ENCODE data around the gene HECA.

Gene HECA

DNA sequence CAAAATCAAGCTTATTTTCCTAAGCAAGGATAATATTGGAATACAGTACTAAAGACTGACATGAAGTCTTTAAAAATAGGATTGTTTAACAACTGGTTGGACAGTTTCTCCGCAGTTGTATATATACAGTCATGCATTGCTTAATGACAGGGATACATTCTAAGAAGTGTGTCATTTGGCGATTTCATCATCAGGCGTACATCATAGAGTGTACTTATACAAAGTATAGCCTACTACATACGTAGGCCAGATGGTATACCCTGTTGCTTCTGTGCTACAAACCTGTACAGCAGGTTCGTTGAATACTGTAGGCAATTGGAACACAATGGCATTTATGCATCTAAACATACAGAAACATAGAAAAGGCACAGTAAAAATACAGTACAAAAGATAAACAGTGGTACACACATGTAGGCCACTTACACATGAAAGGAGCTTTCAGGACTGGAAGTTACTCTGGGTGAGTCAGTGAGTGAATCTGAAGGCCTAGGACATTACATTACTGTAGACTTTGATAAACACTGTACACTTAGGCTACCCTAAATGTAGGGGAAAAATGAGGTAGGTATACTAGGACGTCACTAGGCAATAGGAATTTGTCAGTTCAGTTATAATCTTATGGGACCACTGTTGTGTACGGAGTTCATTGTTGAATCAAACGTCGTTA is 20.1 kb downstream of the HECA start:
- TF ChIP-seq REST (IDR thresholded peaks at IDR 0.05; ENCODE audit: low read depth) = no peak
- no peak for TF ChIP-seq YY1 (IDR thresholded peaks at IDR 0.05; ENCODE audit: low read depth)
- no peak for TF ChIP-seq USF1 (IDR thresholded peaks at IDR 0.05)
- no peak for TF ChIP-seq EGR1 (IDR thresholded peaks at IDR 0.05)
- no peak for TF ChIP-seq MAX (IDR thresholded peaks at IDR 0.05)
- no peak for TF ChIP-seq NFIC (IDR thresholded peaks at IDR 0.05)
- no peak for TF ChIP-seq TAF1 (IDR thresholded peaks at IDR 0.05; ENCODE audit: low read depth)
- no peak for TF ChIP-seq RAD21 (IDR thresholded peaks at IDR 0.05; ENCODE audit: low read depth)
- TF ChIP-seq CEBPB (IDR thresholded peaks at IDR 0.05) = no peak
- TF ChIP-seq FOXM1 (IDR thresholded peaks at IDR 0.05; ENCODE audit: borderline replicate concordance, low read depth) = no peak
- TF ChIP-seq ZBTB7A (IDR thresholded peaks at IDR 0.05; ENCODE audit: low read depth) = no peak
- TF ChIP-seq CREB1 (IDR thresholded peaks at IDR 0.05; ENCODE audit: low read depth) = no peak
- TF ChIP-seq EP300 (IDR thresholded peaks at IDR 0.05; ENCODE audit: borderline replicate concordance) = no peak

GRCh38 chr6:139156102-139156501 is 21.2 kb downstream of the HECA start:
- TF ChIP-seq FOXM1 (IDR thresholded peaks at IDR 0.05; ENCODE audit: borderline replicate concordance, low read depth) = no peak
- no peak for TF ChIP-seq MAX (IDR thresholded peaks at IDR 0.05)
- no peak for TF ChIP-seq ZBTB7A (IDR thresholded peaks at IDR 0.05; ENCODE audit: low read depth)
- no peak for TF ChIP-seq REST (IDR thresholded peaks at IDR 0.05; ENCODE audit: low read depth)
- no peak for TF ChIP-seq YY1 (IDR thresholded peaks at IDR 0.05; ENCODE audit: low read depth)
- no peak for TF ChIP-seq CREB1 (IDR thresholded peaks at IDR 0.05; ENCODE audit: low read depth)
- TF ChIP-seq TEAD4 (IDR thresholded peaks at IDR 0.05) = no peak
- TF ChIP-seq TCF12 (IDR thresholded peaks at IDR 0.05; ENCODE audit: low read depth) = no peak
- TF ChIP-seq EP300 (IDR thresholded peaks at IDR 0.05; ENCODE audit: borderline replicate concordance) = no peak
- TF ChIP-seq CEBPB (IDR thresholded peaks at IDR 0.05) = no peak
- no peak for TF ChIP-seq EGR1 (IDR thresholded peaks at IDR 0.05)
- no peak for TF ChIP-seq RAD21 (IDR thresholded peaks at IDR 0.05; ENCODE audit: low read depth)

GRCh38 chr6:139156551-139156950 is 21.7 kb downstream of the HECA start:
- TF ChIP-seq RAD21 (IDR thresholded peaks at IDR 0.05; ENCODE audit: low read depth) = no peak
- no peak for TF ChIP-seq MAX (IDR thresholded peaks at IDR 0.05)
- no peak for TF ChIP-seq USF1 (IDR thresholded peaks at IDR 0.05)
- no peak for TF ChIP-seq TAF1 (IDR thresholded peaks at IDR 0.05; ENCODE audit: low read depth)
- no peak for TF ChIP-seq TCF12 (IDR thresholded peaks at IDR 0.05; ENCODE audit: low read depth)
- no peak for TF ChIP-seq NFIC (IDR thresholded peaks at IDR 0.05)
- no peak for TF ChIP-seq YY1 (IDR thresholded peaks at IDR 0.05; ENCODE audit: low read depth)
- TF ChIP-seq REST (IDR thresholded peaks at IDR 0.05; ENCODE audit: low read depth) = no peak
- TF ChIP-seq EGR1 (IDR thresholded peaks at IDR 0.05) = no peak
- TF ChIP-seq CEBPB (IDR thresholded peaks at IDR 0.05) = no peak
- TF ChIP-seq FOXM1 (IDR thresholded peaks at IDR 0.05; ENCODE audit: borderline replicate concordance, low read depth) = no peak
- no peak for TF ChIP-seq ZBTB7A (IDR thresholded peaks at IDR 0.05; ENCODE audit: low read depth)
- no peak for TF ChIP-seq TEAD4 (IDR thresholded peaks at IDR 0.05)
- no peak for TF ChIP-seq EP300 (IDR thresholded peaks at IDR 0.05; ENCODE audit: borderline replicate concordance)
- no peak for TF ChIP-seq CREB1 (IDR thresholded peaks at IDR 0.05; ENCODE audit: low read depth)

- TF ChIP-seq TEAD4 (IDR thresholded peaks at IDR 0.05) (no peak), USF1 (IDR thresholded peaks at IDR 0.05) (no peak)
Observed at GRCh38 chr6:139159016-139159415, 24.1 kb downstream of the HECA start.

Data from Ishikawa (cell line).